ENCODE data around the gene DDX39B. TPM values are rescaled to one million over a fixed set of nuclear protein-coding genes. Genes with fewer than 3 reads are reported as not detected.

DDX39B gene
- total and polyA plus RNA-seq, 9 of the 15 experiments (the other 6 are each of a cell fraction or from before 2014, with no cell fraction given), result 479 to 869 (median 592) TPM

DNA sequence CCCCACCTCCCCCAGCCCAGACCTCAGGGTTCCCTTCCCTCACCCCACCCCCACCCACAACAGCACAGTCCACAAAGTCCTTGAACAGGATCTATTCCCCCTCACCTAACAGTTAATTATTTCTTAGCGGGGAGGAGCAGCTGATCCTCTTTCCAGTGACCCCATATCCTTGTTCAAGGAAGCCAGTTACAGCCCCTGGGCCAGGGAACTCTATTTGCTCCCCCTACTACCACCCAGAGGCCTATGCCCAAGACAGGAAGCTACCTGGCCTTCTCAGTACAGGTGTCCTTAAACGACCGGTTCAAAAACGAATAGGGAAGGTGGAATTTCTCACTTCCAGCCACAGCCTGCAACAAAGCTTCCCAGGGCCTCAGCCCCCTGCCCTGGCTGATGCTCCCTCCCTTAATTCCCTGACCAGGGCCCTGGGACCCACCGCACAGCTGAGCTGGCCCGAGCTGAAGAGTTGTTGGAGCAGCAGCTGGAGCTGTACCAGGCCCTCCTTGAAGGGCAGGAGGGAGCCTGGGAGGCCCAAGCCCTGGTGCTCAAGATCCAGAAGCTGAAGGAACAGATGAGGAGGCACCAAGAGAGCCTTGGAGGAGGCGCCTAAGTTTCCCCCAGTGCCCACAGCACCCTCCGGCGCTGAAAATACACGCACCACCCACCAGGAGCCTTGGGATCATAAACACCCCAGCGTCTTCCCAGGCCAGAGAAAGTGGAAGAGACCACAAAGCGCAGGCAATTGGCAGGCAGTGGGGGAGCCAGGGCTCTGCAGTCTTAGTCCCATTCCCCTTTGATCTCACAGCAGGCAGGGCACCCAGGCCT is 12.3 kb downstream of the DDX39B start (continued):
- TF ChIP-seq, protein P1, sequence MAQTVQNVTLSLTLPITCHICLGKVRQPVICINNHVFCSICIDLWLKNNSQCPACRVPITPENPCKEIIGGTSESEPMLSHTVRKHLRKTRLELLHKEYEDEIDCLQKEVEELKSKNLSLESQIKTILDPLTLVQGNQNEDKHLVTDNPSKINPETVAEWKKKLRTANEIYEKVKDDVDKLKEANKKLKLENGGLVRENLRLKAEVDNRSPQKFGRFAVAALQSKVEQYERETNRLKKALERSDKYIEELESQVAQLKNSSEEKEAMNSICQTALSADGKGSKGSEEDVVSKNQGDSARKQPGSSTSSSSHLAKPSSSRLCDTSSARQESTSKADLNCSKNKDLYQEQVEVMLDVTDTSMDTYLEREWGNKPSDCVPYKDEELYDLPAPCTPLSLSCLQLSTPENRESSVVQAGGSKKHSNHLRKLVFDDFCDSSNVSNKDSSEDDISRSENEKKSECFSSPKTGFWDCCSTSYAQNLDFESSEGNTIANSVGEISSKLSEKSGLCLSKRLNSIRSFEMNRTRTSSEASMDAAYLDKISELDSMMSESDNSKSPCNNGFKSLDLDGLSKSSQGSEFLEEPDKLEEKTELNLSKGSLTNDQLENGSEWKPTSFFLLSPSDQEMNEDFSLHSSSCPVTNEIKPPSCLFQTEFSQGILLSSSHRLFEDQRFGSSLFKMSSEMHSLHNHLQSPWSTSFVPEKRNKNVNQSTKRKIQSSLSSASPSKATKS (CRISPR knock-in tag; IDR thresholded peaks at IDR 0.05), result no peak
- TF ChIP-seq, protein P2, sequence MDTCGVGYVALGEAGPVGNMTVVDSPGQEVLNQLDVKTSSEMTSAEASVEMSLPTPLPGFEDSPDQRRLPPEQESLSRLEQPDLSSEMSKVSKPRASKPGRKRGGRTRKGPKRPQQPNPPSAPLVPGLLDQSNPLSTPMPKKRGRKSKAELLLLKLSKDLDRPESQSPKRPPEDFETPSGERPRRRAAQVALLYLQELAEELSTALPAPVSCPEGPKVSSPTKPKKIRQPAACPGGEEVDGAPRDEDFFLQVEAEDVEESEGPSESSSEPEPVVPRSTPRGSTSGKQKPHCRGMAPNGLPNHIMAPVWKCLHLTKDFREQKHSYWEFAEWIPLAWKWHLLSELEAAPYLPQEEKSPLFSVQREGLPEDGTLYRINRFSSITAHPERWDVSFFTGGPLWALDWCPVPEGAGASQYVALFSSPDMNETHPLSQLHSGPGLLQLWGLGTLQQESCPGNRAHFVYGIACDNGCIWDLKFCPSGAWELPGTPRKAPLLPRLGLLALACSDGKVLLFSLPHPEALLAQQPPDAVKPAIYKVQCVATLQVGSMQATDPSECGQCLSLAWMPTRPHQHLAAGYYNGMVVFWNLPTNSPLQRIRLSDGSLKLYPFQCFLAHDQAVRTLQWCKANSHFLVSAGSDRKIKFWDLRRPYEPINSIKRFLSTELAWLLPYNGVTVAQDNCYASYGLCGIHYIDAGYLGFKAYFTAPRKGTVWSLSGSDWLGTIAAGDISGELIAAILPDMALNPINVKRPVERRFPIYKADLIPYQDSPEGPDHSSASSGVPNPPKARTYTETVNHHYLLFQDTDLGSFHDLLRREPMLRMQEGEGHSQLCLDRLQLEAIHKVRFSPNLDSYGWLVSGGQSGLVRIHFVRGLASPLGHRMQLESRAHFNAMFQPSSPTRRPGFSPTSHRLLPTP (IDR thresholded peaks at IDR 0.05; ENCODE audit: borderline replicate concordance, extremely low read depth, insufficient read length), result no peak
- no peak for TF ChIP-seq ZNF263 (CRISPR knock-in tag; IDR thresholded peaks at IDR 0.05; ENCODE audit: borderline replicate concordance)
- TF ChIP-seq ZNF766 (CRISPR knock-in tag; conservative IDR thresholded peaks at IDR 0.05), result no peak
- no peak for TF ChIP-seq PHF8 (IDR thresholded peaks at IDR 0.05; ENCODE audit: borderline replicate concordance, low read length)
- no peak for TF ChIP-seq ZNF124 (CRISPR knock-in tag; IDR thresholded peaks at IDR 0.05)
- TF ChIP-seq SP1 (CRISPR knock-in tag; IDR thresholded peaks at IDR 0.05), result no peak
- no peak for TF ChIP-seq ZFP30 (CRISPR knock-in tag; IDR thresholded peaks at IDR 0.05; ENCODE audit: borderline replicate concordance)
- TF ChIP-seq CHCHD3 (CRISPR knock-in tag; IDR thresholded peaks at IDR 0.05), result no peak
- TF ChIP-seq PML (IDR thresholded peaks at IDR 0.05; ENCODE audit: low read length), result 0 out of 2 replicates have a peak, but pooled peaks have one; percentile 27
- TF ChIP-seq ERF (CRISPR knock-in tag; IDR thresholded peaks at IDR 0.05), result peak; percentile 61; the same call in 1 of the 2 replicates
- TF ChIP-seq, protein P3, sequence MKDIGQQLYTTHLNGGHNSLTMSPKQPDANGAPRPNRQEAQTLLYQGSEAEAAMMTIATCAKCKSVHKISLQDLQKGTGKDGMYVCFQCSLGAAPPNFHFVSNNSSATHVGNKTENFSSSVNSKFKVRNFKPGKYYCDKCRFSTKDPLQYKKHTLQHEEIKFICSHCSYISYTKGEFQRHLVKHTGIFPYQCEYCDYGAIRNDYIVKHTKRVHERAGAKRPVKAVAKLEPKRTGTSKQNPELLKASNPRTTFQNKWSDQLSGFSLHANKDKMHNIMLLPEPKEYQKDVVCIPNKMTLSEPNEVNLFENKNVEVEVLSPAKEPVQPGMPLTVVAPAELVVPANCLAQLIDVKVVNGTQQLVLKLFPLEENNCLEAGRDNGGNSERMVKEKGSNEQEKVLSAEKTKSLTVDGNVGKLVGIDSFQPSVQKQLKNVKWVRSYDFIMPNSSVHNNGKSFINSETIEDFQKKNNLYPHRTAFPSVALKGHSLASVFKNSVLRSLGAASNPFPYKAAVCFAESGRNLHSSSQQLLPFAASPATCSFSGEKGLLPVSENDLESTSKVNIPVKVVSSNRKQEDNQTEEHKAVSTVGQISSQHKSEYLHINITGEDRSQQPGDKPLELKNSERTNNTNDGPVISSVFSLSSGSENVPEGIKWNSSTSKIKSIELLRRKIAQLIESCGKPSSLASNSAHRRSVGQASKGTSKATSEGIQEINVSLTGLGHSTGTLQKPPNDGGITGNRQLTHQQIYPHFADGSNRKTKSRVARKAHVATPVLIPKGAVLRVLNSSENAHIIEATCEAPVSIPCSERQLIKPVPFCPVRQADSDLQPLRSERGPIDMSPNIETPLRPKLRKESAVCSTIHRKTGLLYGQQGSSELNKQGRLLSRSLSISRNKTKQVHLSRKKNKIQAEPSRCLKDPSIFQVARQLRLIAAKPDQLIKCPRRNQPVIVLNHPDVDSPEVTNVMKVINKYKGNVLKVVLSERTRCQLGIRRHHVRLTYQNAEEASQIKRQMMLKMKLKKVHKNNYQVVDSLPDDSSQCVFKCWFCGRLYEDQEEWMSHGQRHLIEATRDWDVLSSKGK (CRISPR knock-in tag; IDR thresholded peaks at IDR 0.05), result no peak
- TF ChIP-seq SMAD3 (CRISPR knock-in tag; conservative IDR thresholded peaks at IDR 0.05), result no peak
- TF ChIP-seq, protein P4, sequence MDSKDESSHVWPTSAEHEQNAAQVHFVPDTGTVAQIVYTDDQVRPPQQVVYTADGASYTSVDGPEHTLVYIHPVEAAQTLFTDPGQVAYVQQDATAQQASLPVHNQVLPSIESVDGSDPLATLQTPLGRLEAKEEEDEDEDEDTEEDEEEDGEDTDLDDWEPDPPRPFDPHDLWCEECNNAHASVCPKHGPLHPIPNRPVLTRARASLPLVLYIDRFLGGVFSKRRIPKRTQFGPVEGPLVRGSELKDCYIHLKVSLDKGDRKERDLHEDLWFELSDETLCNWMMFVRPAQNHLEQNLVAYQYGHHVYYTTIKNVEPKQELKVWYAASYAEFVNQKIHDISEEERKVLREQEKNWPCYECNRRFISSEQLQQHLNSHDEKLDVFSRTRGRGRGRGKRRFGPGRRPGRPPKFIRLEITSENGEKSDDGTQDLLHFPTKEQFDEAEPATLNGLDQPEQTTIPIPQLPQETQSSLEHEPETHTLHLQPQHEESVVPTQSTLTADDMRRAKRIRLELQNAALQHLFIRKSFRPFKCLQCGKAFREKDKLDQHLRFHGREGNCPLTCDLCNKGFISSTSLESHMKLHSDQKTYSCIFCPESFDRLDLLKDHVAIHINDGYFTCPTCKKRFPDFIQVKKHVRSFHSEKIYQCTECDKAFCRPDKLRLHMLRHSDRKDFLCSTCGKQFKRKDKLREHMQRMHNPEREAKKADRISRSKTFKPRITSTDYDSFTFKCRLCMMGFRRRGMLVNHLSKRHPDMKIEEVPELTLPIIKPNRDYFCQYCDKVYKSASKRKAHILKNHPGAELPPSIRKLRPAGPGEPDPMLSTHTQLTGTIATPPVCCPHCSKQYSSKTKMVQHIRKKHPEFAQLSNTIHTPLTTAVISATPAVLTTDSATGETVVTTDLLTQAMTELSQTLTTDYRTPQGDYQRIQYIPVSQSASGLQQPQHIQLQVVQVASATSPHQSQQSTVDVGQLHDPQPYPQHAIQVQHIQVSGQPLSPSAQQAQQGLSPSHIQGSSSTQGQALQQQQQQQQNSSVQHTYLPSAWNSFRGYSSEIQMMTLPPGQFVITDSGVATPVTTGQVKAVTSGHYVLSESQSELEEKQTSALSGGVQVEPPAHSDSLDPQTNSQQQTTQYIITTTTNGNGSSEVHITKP (IDR thresholded peaks at IDR 0.05; ENCODE audit: partially characterized antibody), result no peak
